Activated T-cell treated with anti-CD3 and anti-CD28 coated beads, Interleukin-2, amount 50 U/mL, for 48 hours (primary cell): ENCODE data around the gene CERS3.

Experiments
- DNase-seq, 2 experiments: peaks; one replicate each; pipeline ENCODE4 v3.0.0-alpha.2; 2020

CERS3 gene

DNA sequence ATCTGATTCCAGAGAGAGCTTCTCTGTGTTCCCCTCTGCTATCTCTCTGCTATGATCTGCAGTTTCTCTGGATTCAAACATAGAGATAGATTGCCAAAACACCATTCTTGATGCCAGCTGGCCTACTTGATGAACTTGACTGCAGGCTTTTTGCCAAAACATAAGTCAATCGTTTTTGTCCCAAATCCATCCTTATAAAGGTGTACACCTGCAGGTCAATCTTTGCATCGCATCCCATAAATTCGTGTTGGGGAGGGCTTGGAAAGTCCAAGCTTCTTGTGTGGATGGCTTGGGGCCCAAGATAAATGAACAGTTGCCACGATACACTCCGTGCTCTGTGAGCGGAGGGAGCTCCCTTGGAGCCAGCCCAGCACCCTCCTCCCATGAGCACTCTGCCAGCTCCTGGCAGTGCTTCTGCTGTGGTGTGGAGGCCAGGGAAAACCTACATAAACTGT is 2.7 kb downstream of the CERS3 start:
- DNase-seq: no peak

DNA sequence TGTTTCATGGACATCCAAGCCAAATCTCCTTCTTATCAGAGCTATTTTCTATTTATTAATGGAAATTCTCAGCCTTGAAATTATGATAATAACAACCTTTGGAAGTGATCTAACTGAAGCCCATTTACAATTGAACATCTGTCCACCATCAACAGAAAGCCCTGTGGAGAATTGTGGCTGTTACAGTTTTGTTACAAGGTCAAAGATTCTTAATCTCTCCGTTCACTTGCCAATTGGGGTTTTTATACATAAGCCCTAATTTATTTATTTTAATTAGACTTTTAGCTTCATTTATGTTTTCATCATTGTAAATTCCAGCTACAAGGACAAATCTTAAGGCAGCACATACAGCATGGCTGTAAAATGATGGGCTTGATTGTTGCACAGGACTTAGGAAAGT is 3.3 kb downstream of the CERS3 start:
- no peak for DNase-seq

DNA sequence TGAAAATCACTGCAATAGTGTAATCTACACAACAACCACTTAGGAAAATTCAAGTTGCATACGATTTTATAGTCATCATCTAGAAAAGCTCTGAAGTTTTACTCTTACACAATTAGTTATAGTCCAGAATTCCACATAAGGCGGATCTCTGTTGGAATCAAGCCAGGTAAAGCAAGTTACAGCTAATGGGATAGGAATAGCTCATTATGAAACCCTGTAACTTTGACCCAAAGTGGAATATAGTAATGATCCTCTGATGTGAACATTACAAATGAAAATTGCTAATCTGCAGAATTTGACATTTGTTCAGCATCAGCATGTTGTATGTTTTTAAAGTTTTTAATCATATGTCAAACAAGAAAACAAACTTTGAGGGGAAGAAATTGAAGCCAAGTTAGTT is 4.4 kb downstream of the CERS3 start:
- DNase-seq: no peak

DNA sequence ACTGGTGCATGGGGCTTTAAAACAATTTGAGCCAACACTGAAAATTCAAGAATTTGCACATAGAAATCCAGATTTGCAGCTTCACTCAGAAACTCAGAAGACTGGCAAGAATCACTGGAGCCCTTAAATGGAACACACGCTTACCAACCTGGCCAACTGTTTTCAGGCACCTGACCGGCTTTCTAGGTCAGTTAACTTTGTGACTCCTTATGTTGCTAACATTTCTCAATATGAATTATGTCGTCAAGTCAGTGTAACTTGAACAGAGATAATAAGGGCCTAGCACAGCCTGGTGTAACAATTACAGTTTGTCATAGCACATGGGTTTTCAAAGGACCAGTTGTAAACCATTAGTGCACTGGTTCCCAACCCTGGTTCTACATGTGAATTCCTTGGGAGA is 6.8 kb downstream of the CERS3 start:
- DNase-seq: no peak

DNA sequence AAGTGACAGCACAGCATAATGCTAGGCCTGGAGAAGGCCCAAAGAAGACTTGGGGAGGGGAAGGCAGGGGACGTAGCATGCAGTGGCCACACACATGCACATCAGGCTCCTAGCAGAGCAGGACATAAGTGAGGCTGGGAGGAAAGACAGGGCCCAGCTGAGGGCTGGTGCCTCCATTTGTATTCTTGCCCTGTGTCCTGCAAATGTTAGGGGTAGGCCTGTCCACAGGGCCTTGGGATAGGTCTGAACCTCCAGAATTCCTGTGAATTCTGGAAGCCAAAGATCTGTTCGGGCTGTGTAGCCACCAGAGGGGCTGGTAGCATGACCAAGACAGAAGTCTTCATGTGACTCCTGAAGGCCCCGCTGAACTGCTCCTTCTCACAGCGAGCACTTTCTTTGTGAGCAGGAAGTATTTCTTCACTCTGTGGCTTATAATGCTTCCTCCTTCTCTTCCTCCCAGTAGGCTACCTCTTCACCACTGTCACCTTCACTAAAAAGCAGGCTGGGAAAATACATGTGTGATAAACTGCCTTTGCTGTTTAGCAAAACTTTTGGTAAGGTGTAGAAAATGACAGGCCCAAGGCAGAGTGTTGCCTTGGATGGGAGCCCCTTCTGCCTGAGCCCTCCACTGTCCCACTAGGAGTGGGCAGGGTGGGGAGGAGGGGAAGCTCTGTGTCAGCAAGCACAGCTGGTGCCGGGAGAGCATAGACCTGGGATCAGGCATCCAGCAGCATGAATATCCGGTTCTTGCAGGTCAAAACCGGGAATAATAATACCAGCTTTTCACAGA is 8.4 kb downstream of the CERS3 start:
- DNase-seq: peak; percentile 23 to 28

DNA sequence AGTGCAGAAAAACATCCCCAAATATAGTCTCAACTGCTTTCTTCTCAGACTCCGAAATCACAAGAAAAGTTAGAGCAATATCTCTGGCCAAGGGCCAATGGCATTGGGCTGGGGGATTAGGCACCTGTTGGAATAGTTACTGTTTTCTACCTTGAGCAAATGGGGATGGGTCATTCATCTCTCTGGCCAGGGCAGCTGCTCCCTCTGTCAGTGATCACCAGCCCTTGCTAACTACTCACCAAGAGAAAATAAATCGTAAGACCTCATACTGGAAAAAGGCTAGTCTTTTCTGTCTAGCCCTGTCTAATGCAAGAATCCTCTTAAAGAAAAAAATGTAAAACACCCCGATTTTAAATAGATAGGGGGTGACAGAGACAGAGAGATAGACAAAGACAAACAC is 10.9 kb downstream of the CERS3 start:
- DNase-seq: no peak

DNA sequence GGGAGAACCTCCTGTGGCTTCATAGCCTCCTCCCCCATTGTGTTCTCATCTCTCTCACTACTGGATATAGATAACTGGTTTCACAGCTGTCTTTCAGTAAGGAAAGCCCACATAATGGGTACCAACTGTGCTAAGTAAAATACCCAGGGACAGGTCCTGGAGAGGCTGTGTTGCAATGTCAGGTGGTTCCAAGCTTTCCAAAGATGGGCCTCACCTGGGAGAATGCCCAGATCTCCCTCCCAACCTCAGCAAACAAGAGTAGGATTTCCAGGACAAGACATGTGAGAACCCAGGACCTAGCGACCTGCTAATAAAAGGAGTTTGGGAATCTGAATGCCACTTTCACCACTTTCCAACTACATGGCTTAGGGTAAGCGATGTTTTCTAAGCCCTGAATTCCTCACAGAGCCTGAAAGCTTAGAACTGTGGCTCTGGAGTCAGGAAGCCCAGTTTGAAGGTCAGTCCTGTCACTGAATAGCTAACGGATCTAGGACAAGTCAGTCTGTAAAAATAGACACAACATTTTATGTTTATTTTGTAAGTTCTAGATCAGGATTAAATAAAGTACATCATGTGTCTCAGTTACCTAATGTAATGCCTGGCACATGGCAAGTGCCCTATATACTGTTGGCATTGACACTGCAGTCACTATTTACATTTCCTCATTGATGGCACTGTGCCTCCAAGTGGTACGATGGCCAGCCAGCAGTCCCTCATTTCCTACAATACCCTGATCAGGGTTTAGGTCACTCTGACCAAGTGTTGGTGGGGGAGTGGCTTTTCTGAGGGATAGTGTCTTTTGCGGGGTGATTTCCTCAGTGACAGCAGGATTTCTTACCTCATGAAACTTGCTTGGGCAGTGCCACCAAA is 11.9 kb downstream of the CERS3 start:
- no peak for DNase-seq

DNA sequence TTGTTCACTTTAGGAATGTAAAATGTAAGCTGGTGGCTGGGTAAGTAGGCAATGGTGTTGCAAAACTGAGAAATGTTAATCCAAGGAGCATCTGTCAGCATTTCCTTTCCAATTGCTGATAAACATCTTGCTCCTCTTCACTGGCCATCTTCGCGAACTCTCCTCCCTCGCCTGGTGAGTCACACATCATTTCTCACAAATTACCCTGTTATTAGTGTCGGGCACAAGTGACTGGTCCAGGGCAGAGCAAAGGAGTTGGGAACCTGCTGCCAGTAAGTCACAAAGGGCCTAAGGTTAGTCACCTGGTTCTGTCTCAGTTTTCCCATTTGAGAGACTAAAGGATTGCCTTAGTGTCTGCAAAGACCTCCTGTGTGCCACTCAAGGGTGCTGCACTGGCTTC is 13.0 kb downstream of the CERS3 start:
- DNase-seq: no peak

DNA sequence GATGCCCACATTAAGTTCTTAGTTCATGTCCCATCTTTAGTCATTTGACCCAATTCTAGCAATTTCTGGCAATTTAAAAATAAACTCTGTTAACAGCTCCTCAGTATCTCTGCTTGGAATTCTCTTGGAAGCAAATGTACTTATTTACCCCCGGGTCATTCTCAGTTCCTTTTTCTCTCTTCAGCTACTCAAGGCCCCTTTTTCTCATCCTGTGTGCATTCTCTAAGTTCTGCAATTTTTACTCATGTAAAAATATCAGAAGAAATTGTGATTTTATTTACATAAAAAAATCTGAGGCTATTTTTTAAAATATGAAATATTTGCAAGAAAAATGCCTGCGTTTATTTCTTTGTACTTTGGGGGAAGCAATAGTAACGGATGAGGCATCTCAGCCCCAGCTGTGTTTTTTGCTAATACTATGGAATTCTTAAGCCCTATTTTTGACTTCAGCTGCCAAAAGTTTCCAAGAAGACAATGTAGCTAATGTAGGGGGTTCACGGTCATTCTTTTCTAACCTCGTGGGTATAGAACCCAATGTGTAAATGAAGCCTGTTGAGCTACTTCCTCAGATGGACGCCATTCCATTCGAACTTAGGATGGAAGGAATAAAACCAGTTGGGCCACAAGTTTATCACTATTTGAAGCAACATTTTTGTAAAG is 20.0 kb downstream of the CERS3 start:
- no peak for DNase-seq

DNA sequence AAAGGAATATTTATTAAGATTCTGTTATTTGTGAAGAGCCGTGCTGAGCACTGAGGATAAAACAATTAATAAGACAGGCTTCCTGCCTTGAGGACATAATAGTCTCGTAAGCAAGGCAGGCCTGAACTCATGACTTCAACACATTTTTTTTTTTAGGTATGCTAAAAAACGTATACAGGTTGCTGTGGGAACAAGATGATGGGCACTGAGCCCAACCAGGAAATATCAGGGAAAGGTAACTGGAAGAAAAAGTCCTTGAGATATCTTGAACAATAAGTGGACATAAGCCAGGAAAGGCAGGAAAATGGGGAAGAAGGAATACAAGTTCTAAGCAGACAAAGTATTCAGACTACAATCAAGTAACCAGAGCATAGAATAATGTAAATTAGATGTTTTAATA is 26.1 kb downstream of the CERS3 start:
- DNase-seq: no peak

DNA sequence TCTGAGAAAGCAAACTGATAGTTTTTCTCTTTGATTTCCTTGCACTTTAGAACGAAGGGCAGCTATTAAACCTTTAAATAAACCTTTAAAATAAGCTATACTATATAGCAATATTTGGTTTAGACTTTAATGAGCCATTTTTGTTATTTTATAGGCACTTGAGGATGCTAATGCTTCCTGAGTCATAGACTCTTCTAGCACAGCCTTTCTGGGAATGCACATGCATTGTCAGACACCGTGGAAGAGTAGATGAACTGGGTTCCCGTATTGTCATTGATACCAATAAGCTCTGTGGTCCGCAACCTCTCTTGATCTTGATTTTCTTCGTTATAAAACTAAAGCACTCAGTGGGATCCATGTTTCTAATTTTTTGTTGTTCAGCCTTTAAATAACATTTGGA is 27.6 kb downstream of the CERS3 start:
- DNase-seq: no peak

DNA sequence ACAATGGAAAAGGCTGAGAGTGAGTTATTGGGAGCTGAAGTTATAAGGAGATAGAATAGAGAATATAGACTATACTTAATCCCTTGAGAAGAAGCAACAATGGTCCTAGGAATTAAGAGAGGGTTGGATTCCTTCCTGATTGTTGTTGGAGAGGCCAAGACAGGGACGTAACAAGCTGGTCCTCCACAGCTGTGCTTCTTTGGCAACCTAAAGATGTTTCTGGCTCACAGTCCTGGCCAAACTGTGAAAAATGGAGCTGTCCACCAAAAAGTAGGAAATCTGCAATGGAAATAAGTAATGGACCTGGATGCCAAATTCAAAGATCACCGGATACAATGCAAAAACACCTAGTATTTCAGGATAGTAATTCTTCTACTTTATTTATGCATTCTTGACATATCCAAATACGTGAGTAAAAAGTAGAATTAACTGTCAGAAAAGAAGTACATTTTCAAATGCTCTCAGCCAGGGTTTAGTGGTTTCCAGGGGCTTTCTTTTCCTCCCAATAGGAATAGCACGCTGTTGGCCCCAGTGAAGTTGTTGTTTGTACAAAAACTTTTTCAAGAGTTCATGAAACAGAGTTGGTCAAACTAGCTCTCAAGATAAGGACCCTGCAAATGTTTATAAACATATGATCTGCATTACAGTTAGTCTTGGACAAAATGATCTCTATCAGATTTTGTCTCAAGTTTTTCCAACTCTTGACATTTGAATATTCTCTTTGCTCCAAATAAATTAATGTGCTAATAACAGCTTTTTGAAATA is 28.3 kb downstream of the CERS3 start:
- no peak for DNase-seq

DNA sequence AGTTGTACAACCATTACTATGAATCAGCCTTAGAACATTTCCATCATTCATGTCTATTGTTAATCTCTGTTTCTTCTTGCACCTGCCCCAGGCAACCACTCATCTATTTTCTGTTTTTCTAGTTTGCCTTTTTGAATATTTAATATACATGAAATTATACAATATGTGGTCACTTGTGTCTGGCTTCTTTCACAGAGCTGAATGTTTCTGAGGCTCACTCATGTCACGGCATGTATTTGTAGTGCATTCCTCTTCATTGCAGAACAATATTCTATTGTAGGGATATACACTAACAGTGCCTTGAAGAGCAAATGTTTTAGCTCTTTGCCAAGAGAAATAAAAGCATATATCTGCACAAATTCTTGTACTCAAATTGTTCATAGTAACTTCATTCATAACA is 32.9 kb downstream of the CERS3 start:
- DNase-seq: no peak

DNA sequence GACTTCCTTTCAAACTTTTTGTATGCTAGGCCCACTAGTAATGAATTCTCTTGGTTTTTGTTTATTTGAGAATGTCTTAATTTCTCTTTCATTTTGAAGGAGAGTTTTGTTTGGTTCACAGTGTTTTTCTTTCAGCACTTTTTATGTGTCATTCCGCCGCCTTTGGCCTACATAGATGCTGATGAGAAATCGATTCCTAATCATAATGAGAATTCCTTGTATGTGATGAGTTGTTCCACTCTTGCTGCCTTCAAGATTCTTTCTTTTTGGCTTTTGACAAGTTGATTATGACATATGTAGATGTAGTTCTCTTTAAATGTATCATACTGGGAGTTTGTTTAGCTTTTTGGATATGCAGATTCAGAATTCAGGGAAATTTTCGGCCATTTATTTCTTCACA is 35.5 kb downstream of the CERS3 start:
- no peak for DNase-seq

DNA sequence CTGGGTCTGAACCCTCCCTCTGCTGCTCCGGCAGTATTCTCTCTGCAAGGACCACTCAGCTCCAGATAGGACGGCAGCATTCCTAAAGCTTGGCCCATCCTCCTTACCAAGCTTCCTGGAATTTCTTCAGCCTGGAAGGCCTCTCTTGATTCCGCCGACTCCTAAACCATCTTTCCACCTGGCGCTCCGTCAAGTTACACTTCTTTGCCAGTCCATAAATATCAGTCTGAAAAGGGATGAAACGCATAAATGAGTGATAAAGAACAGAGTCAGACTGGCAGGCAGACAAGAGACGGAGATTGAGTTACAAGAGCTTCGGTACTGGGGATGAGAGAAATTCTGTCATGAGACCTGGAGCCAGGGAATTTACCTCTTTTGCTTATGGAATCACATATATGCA is 44.3 kb downstream of the CERS3 start:
- DNase-seq: no peak

DNA sequence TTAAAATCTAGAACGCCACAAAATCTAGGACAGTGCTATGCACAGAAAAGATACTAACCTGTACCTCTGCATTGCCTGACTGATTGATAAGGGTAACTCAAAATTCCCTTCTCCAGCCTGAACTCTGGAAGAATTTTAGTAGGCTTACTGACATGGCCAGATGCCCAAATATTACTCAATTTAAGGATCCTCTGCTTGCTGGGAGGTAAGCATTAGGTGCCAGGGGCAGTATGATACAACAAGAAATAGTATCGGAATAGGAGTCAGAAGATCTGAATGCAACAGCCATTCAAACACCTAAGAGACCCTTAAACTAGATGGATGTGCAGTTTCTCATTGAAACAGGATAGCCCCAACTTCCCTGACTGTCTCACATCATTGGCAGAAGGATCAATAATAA is 45.4 kb downstream of the CERS3 start:
- no peak for DNase-seq

DNA sequence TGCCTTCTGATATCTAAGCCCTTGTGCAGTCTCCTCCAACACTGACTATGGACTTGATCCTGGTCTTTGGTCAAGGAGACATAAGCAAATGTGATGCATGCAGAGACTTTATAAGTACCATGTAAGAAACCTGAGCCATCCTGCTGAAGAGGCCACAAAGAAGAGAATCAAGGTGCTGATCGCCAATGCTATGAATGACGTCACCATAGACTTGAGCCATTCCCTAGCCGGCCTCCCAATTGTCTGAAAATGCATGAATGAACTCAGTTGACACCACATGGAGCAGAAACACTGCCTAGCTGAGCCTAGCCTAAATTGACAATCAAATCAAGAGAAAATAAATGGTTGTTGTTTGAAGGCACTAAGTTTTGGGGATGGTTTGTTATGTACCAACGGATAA is 51.9 kb downstream of the CERS3 start:
- no peak for DNase-seq

DNA sequence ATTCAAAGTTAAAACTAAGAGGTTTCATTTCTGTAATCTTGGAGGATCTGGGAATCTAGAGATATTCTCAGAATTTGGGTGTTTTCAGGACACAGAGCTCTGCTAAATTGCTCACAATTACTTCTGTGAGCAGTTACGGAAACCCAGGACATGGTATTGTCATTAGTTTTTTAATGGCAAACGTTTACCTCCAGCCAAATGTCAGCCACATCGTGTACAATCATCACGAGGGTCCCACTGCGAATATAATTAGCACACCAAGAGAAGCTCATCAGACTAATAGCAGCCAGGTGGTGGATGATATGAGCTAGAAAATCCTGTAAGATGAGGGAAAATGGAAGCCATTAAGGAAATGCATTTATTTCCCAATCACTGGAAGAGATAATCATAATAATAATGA is 56.0 kb downstream of the CERS3 start:
- no peak for DNase-seq

DNA sequence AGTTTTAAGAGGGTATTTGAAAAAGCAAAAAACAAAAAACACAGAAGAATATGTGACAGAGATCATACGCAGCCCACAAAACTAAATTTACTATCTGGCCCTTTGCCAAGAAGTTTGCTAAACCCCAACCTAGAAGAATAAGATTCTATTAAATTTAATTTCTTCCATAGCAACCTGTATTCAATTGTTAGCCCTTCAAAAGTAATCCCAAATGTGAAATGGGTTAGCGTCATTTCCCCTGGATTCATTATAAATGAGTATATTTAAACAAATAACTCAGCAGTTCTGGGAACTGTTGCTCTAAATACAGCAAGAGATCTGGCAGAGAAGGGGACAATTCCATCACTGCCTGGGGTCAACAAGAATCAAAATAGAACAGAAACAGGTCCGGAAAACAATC is 56.8 kb downstream of the CERS3 start:
- no peak for DNase-seq

DNA sequence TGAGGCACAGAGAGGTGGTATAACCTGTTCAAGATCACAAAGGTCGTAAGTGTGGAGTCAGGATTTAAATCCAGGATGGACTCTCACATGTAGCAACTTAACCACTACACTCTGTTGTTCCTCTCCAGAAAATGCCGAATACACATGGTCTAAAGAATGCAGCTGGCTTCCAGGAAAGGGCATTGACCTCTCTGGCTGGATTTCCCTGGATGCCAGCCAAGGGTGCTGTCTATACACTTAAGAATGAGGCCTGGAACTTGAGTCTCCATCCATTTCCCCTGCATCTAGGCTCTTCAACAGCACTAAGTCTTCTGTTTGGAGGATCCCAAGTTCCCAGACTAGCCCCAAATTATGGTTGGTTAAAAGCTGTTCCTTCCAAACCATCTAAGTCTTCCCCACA is 60.5 kb downstream of the CERS3 start:
- no peak for DNase-seq

DNA sequence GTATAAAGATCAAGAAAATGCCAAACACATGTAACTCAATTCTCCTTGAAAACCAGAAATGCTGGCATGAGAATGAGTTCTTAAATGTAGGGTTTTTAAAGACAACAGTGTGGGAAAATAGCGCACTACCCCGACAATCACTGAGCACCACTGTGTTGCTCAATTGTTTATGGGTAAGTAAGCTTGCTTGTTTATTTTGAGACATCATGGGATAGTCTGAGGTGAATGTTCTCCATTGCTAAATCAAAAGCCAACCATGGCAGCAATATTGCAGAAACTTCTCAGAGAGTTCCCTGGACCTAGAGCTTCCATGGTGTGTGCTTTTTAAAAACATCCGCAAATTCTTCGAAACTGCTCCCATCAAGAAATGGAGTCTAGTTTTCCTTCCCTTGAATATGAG is 62.7 kb downstream of the CERS3 start:
- DNase-seq: no peak

DNA sequence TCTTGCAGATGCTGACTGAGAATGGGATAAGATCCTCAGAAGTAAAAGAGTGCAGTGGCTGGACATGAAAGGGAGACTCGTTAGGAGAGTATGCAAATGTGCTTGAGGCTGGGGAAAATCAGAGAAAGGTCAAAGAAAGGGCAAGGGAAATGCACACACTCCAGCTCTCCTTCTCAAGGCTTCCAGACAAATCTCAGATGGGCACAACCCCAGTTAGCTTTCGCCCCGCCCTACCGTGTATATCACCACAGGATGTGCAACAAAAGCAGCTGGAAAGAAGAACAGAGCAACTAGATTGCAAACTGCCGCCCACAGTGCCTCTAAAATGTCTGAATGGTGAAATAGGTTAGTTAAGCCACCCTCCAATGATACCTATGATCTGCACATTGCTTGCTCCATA is 63.9 kb downstream of the CERS3 start:
- DNase-seq: no peak

DNA sequence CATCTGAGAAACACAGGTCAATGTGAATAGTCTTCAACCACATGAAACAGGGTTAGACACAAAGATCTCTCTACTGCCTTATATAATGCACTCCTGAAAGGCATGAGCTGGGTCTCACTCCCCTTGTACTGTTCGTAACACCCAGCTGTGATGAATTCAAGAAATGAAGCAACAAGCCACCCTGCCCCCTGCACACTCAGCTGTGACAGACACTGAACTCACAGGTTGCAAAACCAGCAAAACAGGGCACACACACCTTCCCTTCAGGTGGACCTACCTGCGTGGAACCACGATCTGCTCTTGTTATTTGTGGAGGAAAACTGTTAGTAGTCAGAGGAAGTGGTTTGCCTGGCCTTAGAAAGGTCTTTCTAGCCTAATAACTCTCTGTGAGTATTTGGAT is 64.5 kb downstream of the CERS3 start:
- DNase-seq: no peak
